ENCODE results near the gene ROCK2. TPM values are rescaled to one million over a fixed set of nuclear protein-coding genes. Genes with fewer than 3 reads are reported as not detected.

The ROCK2 gene
- total and polyA plus RNA-seq, 2 of the 13 experiments (the other 11 are each of a cell fraction or from before 2014, with no cell fraction given): 38.1 to 119 TPM

GRCh38 chr2:11343650-11344341 is 640 bp downstream of the ROCK2 start (continued):
- TF ChIP-seq NFE2L1 (CRISPR knock-in tag; IDR thresholded peaks at IDR 0.05; ENCODE audit: borderline replicate concordance): no peak
- TF ChIP-seq IRF1 (CRISPR knock-in tag; IDR thresholded peaks at IDR 0.05; ENCODE audit: low read depth): 0 out of 2 replicates have a peak, but pooled peaks have one; percentile 80
- no peak for TF ChIP-seq RAD51 (IDR thresholded peaks at IDR 0.05; ENCODE audit: borderline replicate concordance)
- TF ChIP-seq DNMT3B (CRISPR knock-in tag; conservative IDR thresholded peaks at IDR 0.05): 0 out of 2 replicates have a peak, but pooled peaks have one; percentile 24
- TF ChIP-seq NFYC (CRISPR knock-in tag; IDR thresholded peaks at IDR 0.05): peak; percentile 25; the same call in 1 of the 2 replicates
- TF ChIP-seq RERE (CRISPR knock-in tag; IDR thresholded peaks at IDR 0.05; ENCODE audit: low read depth): peak; percentile 49; the same call in 1 of the 2 replicates
- TF ChIP-seq ATF4 (CRISPR knock-in tag; IDR thresholded peaks at IDR 0.05): peak in 1 of 2 experiments; percentile 61; a peak in 1 of 4 replicates
- 0 out of 2 replicates have a peak, but pooled peaks have one; percentile 30 for TF ChIP-seq ZBTB43 (CRISPR knock-in tag; conservative IDR thresholded peaks at IDR 0.05)
- no peak for TF ChIP-seq ZBTB42 (CRISPR knock-in tag; IDR thresholded peaks at IDR 0.05)
- peak; percentile 72; the same call in 1 of the 2 replicates for TF ChIP-seq ZNF281 (CRISPR knock-in tag; IDR thresholded peaks at IDR 0.05; ENCODE audit: borderline replicate concordance)
- no peak for TF ChIP-seq ZBTB44 (CRISPR knock-in tag; IDR thresholded peaks at IDR 0.05)
- peak; percentile 37; the same call in 1 of the 2 replicates for TF ChIP-seq NFIC (IDR thresholded peaks at IDR 0.05; ENCODE audit: low read length)
- TF ChIP-seq MTF2 (CRISPR knock-in tag; IDR thresholded peaks at IDR 0.05; ENCODE audit: borderline replicate concordance): no peak
- TF ChIP-seq POLR2AphosphoS2 (IDR thresholded peaks at IDR 0.05; ENCODE audit: low read depth, low read length): peak; percentile 83

All from HepG2 (cell line).